HG03108 (cell line): ENCODE measurements around the gene RAB6A.
"Not testable (repeated sequence)": the region's sequence is repeated elsewhere in the genome, so short reads cannot be mapped to it uniquely, and the experiment has no call there.

ENCODE experiments used
- ATAC-seq: cut with Tn5 transposase; IDR thresholded peaks from one replicate; pipeline ENCODE4 v1.9.1; 2021; ENCODE audit warnings: moderate library complexity; ENCODE audit not compliant: unreplicated experiment

Gene RAB6A

GRCh38 chr11:73729594-73730206 is 31.2 kb downstream of the RAB6A start:
- ATAC-seq: no peak

- ATAC-seq: no peak
Measured at GRCh38 chr11:73728000-73728399, 32.9 kb downstream of the RAB6A start.

- ATAC-seq: no peak
Measured at GRCh38 chr11:73726825-73727224, 34.0 kb downstream of the RAB6A start.

- ATAC-seq: no peak
Measured at GRCh38 chr11:73717136-73717535, 43.7 kb downstream of the RAB6A start.

- no peak for ATAC-seq
Measured at GRCh38 chr11:73716153-73717056, 44.5 kb downstream of the RAB6A start.

GRCh38 chr11:73715541-73715940 is 45.3 kb downstream of the RAB6A start:
- no peak for ATAC-seq

GRCh38 chr11:73710964-73711363 is 49.9 kb downstream of the RAB6A start:
- ATAC-seq: no peak

GRCh38 chr11:73705053-73705452 is 55.8 kb downstream of the RAB6A start:
- no peak for ATAC-seq

GRCh38 chr11:73693899-73694525 is 66.9 kb downstream of the RAB6A start:
- ATAC-seq: no peak

- no peak for ATAC-seq
Measured at GRCh38 chr11:73680687-73681086, 80.2 kb downstream of the RAB6A start.

GRCh38 chr11:73676552-73676951 is 84.3 kb downstream of the RAB6A start:
- not testable (repeated sequence) for ATAC-seq

GRCh38 chr11:73671701-73672100 is 89.2 kb downstream of the RAB6A start:
- ATAC-seq: no peak

GRCh38 chr11:73670808-73671207 is 90.1 kb downstream of the RAB6A start:
- no peak for ATAC-seq

- ATAC-seq: no peak
Measured at GRCh38 chr11:73667891-73668290, 93.0 kb downstream of the RAB6A start.

- ATAC-seq: no peak
Measured at GRCh38 chr11:73664877-73665276, 96.0 kb downstream of the RAB6A start.

GRCh38 chr11:73663604-73664495 is 97.0 kb downstream of the RAB6A start:
- ATAC-seq: no peak

- ATAC-seq: no peak
Measured at GRCh38 chr11:73662445-73663157, 98.3 kb downstream of the RAB6A start.

GRCh38 chr11:73661035-73661628 is 99.7 kb downstream of the RAB6A start:
- ATAC-seq: peak; percentile 78

- ATAC-seq: no peak
Measured at GRCh38 chr11:73660497-73661034, 100.3 kb downstream of the RAB6A start.

GRCh38 chr11:73659961-73660360 is 100.9 kb downstream of the RAB6A start:
- no peak for ATAC-seq
